OCI-LY7 (cell line): ENCODE measurements around the gene AKAP13. TPM values are rescaled to one million over a fixed set of nuclear protein-coding genes. Genes with fewer than 3 reads are reported as not detected.

ENCODE experiments used
- BruUV-seq: library from RNA; stranded (reverse); fragments of 400-500 nt; replicated peaks from 2 replicates; lab custom pipeline; 2021; lab: Mats Ljungman, UMichigan
- CTCF ChIA-PET: fragments of 300-600 bp; sonication (Branson Sonifier 250); formaldehyde crosslinking; loops from one replicate; lab custom pipeline; 2022; ENCODE audit warnings: antibody characterized with exemption; ENCODE audit not compliant: unreplicated experiment; lab: Charles Lee
- POLR2A ChIA-PET: fragments of 300-600 bp; sonication (Branson Sonifier 250); formaldehyde crosslinking; loops from one replicate; lab custom pipeline; 2022; ENCODE audit warnings: antibody characterized with exemption; lab: Charles Lee
- DNase-seq: peaks from one replicate; pipeline ENCODE4 v3.0.0-alpha.2; 2015; ENCODE audit warnings: low spot score
- H2AFZ ChIP-seq: fragments of 200-600 bp; sonication (generic), shearing (Covaris generic); 2 replicates; pipeline ENCODE4 v1.6.1; 2014; ENCODE audit warnings: mild to moderate bottlenecking, antibody characterized with exemption, low read length, moderate library complexity
- H3K27ac ChIP-seq: fragments of 200-600 bp; sonication (generic); 2 replicates; pipeline ENCODE4 v1.5.1; 2014; ENCODE audit warnings: mixed run types, low read depth, mild to moderate bottlenecking, moderate library complexity, low read length, inconsistent platforms; ENCODE audit not compliant: poor library complexity, severe bottlenecking
- H3K36me3 ChIP-seq: fragments of 200-600 bp; sonication (generic); 2 replicates; pipeline ENCODE4 v1.6.1; 2014; ENCODE audit warnings: mild to moderate bottlenecking, antibody characterized with exemption, low read length, moderate library complexity, mixed read lengths; ENCODE audit not compliant: insufficient read depth
- H3K4me1 ChIP-seq: fragments of 200-600 bp; sonication (generic); 2 replicates; pipeline ENCODE4 v1.5.1; 2014; ENCODE audit warnings: mild to moderate bottlenecking, low read length; ENCODE audit not compliant: insufficient read depth, poor library complexity, severe bottlenecking
- H3K4me2 ChIP-seq: fragments of 200-600 bp; sonication (generic); 2 replicates; pipeline ENCODE4 v1.6.1; 2014; ENCODE audit warnings: mild to moderate bottlenecking, low read length
- H3K4me3 ChIP-seq: fragments of 200-600 bp; sonication (generic); 2 replicates; pipeline ENCODE4 v1.5.1; 2014; ENCODE audit warnings: mild to moderate bottlenecking, low read depth, low read length; ENCODE audit not compliant: poor library complexity, severe bottlenecking
- H3K79me2 ChIP-seq: fragments of 200-600 bp; sonication (generic); 2 replicates; pipeline ENCODE4 v1.6.1; 2016; ENCODE audit warnings: low read depth, mild to moderate bottlenecking, low read length, moderate library complexity, mixed read lengths; ENCODE audit not compliant: insufficient read depth
- H3K9me2 ChIP-seq: fragments of 200-600 bp; sonication (generic); 2 replicates; pipeline ENCODE4 v1.6.1; 2016; ENCODE audit warnings: mild to moderate bottlenecking, low read length, mixed read lengths; ENCODE audit not compliant: insufficient read depth
- H3K9me3 ChIP-seq: fragments of 200-600 bp; sonication (generic); 2 replicates; pipeline ENCODE4 v1.6.1; 2014; ENCODE audit warnings: mild to moderate bottlenecking, mixed run types, low read length, mixed read lengths
- H4K20me1 ChIP-seq: fragments of 200-600 bp; sonication (generic); 2 replicates; pipeline ENCODE4 v1.6.1; 2014; ENCODE audit warnings: mild to moderate bottlenecking, antibody characterized with exemption, low read length, moderate library complexity, mixed read lengths; ENCODE audit not compliant: insufficient read depth
- EZH2phosphoT487 ChIP-seq: fragments of 200-600 bp; sonication (generic); IDR thresholded peaks from 2 replicates; pipeline ENCODE4 v1.6.1; 2018; ENCODE audit warnings: low read depth, borderline replicate concordance, mild to moderate bottlenecking, mixed run types, antibody characterized with exemption, low read length, moderate library complexity, mixed read lengths
- intact Hi-C: fragments of 100-400 bp; cut with micrococcal nuclease; formaldehyde crosslinking; loops from one replicate; pipeline ENCODE4 v1.10.0; 2022; ENCODE audit not compliant: unreplicated experiment
- total RNA-seq, 2 experiments: library from RNA; depleted of rRNA in 1 of 2; stranded (reverse); fragments of >200 nt in 1 of 2; shearing (Covaris generic) in 1 of 2; gene quantifications; 2 replicates each; pipeline ENCODE4 v1.2.3, GENCODE V29; 2014 to 2022
- TF ChIP-seq, protein P1 (sequence below): fragments of 200-600 bp; sonication (generic); conservative IDR thresholded peaks from 2 replicates; pipeline ENCODE4 v1.5.1; 2014; ENCODE audit warnings: mild to moderate bottlenecking, antibody characterized with exemption, low read length, moderate library complexity, mixed read lengths

The AKAP13 gene
- total RNA-seq, 2 experiments from 2014 or later = 140 to 250 TPM

DNA sequence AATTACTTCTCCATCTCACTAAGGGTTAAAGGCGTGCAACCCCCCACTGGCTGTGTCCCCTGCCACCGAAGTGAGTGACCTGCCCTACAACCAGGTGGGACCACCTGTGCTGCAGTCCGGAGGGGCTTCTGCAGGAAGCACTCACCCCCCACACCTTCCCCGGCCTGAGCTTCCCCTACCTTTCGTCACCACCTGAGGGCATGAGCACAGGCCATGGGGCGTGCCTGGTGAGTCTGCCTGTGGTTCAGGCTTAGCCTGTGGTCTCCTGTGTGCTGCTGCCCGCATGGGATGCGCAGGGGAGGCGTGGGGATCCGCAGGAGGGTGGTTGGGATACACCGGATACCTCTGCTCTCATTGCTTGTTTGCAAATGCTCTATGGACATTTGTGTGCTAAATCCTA, 368.3 kb downstream of the AKAP13 start:
- intact Hi-C loops = no loop called here

GRCh38 chr15:85749261-85750151, 369.1 kb downstream of the AKAP13 start:
- Histone ChIP-seq H3K9me2 (no peaks in the 10 kb centered on the region), H3K36me3 (peaks cover 50% of the 10 kb centered on the region), H3K4me2 (no peak overlapping the region), H2AFZ (no peak overlapping the region), H3K79me2 (no peaks in the 10 kb centered on the region), H3K27ac (no peak overlapping the region), H3K4me1 (no peaks in the 10 kb centered on the region), H4K20me1 (no peaks in the 10 kb centered on the region), H3K9me3 (no peaks in the 10 kb centered on the region), H3K4me3 (no peak overlapping the region)
- intact Hi-C loops = no loop called here
- DNase-seq = no peak
- TF ChIP-seq, protein P1, sequence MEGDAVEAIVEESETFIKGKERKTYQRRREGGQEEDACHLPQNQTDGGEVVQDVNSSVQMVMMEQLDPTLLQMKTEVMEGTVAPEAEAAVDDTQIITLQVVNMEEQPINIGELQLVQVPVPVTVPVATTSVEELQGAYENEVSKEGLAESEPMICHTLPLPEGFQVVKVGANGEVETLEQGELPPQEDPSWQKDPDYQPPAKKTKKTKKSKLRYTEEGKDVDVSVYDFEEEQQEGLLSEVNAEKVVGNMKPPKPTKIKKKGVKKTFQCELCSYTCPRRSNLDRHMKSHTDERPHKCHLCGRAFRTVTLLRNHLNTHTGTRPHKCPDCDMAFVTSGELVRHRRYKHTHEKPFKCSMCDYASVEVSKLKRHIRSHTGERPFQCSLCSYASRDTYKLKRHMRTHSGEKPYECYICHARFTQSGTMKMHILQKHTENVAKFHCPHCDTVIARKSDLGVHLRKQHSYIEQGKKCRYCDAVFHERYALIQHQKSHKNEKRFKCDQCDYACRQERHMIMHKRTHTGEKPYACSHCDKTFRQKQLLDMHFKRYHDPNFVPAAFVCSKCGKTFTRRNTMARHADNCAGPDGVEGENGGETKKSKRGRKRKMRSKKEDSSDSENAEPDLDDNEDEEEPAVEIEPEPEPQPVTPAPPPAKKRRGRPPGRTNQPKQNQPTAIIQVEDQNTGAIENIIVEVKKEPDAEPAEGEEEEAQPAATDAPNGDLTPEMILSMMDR = no peak
- no peak for TF ChIP-seq EZH2phosphoT487
- ChIA-PET POLR2A (no interaction called here), CTCF (no interaction called here)
- no TSS peak for BruUV-seq

More for the DNA sequence above, 368.3 kb downstream of the AKAP13 start:
- Histone ChIP-seq H3K4me2 (no peak overlapping the region), H3K9me2 (no peaks in the 10 kb centered on the region), H3K79me2 (no peaks in the 10 kb centered on the region), H3K4me3 (no peak overlapping the region), H3K9me3 (no peaks in the 10 kb centered on the region), H3K4me1 (no peaks in the 10 kb centered on the region), H4K20me1 (no peaks in the 10 kb centered on the region), H3K27ac (no peak overlapping the region), H3K36me3 (peaks cover 58% of the 10 kb centered on the region), H2AFZ (no peak overlapping the region)
- BruUV-seq = no TSS peak
- POLR2A ChIA-PET = no interaction called here
- no peak for DNase-seq
- CTCF ChIA-PET = no interaction called here
- TF ChIP-seq, protein P1 = 0 out of 2 replicates have a peak, but pooled peaks have one; percentile 17
- TF ChIP-seq EZH2phosphoT487 = no peak
